T-helper 2 cell treated with Interferon-gamma antibody and Interleukin-4, amounts not matched to agents 5 μg/mL and 100 μg/mL, for 36 hours (primary cell): ENCODE results near the gene LY9.

Experiments used
- DNase-seq: peaks from one replicate; pipeline ENCODE4 v3.0.0; 2021; ENCODE audit warnings: low spot score
- H3K27ac Mint-ChIP-seq: one replicate; pipeline ENCODE4 v1.8.0; 2021; ENCODE audit warnings: mild to moderate bottlenecking, mixed read lengths
- H3K27me3 Mint-ChIP-seq: one replicate; pipeline ENCODE4 v1.8.0; 2021; ENCODE audit warnings: low read depth, mixed read lengths
- H3K36me3 Mint-ChIP-seq: one replicate; pipeline ENCODE4 v1.8.0; 2021; ENCODE audit warnings: low read depth, mixed read lengths
- H3K4me1 Mint-ChIP-seq: one replicate; pipeline ENCODE4 v1.8.0; 2021; ENCODE audit warnings: low read depth, mixed read lengths
- H3K4me3 Mint-ChIP-seq: one replicate; pipeline ENCODE4 v1.8.0; 2022; ENCODE audit warnings: mild to moderate bottlenecking, moderate library complexity, mixed read lengths
- H3K9me3 Mint-ChIP-seq: one replicate; pipeline ENCODE4 v1.8.0; 2021; ENCODE audit warnings: mixed read lengths

The LY9 gene

GRCh38 chr1:160844447-160845232 is 48.7 kb downstream of the LY9 start:
- Mint-ChIP-seq H3K9me3 (peaks cover 5% of the 10 kb centered on the region), H3K27ac (no peak overlapping the region), H3K4me3 (no peak overlapping the region), H3K4me1 (peaks cover 14% of the 10 kb centered on the region), H3K27me3 (peaks cover 32% of the 10 kb centered on the region), H3K36me3 (peaks cover 6% of the 10 kb centered on the region)
- no peak for DNase-seq

GRCh38 chr1:160846281-160846680 is 50.3 kb downstream of the LY9 start:
- DNase-seq = no peak
- Mint-ChIP-seq H3K4me3 (no peak overlapping the region), H3K27ac (no peak overlapping the region), H3K36me3 (peaks cover 4% of the 10 kb centered on the region), H3K27me3 (peaks cover 33% of the 10 kb centered on the region), H3K4me1 (peaks cover 12% of the 10 kb centered on the region), H3K9me3 (peaks cover 5% of the 10 kb centered on the region)

GRCh38 chr1:160850541-160850940 is 54.6 kb downstream of the LY9 start:
- H3K4me1 Mint-ChIP-seq = no peaks in the 10 kb centered on the region
- H3K27me3 Mint-ChIP-seq = peaks cover 26% of the 10 kb centered on the region
- no peaks in the 10 kb centered on the region for H3K9me3 Mint-ChIP-seq
- H3K27ac Mint-ChIP-seq = no peak overlapping the region
- H3K4me3 Mint-ChIP-seq = no peak overlapping the region
- DNase-seq = no peak
- peaks cover 2% of the 10 kb centered on the region for H3K36me3 Mint-ChIP-seq

DNA sequence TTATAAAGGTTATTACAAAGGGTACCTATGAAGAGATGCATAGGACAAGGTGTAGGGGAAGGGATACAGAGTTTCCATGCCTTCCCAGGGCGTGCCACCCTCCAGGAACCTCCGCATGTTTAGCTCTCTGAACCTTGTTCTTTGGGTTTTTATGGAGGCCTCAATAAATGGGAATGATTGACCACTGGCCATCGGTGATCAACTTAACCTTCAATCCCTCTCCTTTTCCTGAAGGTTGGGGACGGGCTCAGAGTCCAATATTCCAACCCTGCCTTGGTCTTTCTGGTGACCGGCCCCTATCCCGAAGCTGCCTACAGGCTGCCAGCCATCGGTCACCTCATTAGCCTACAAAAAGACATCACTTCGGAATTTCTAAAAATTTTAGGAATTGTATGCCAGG is 55.0 kb downstream of the LY9 start:
- H3K4me3 Mint-ChIP-seq = no peak overlapping the region
- no peaks in the 10 kb centered on the region for H3K4me1 Mint-ChIP-seq

GRCh38 chr1:160853014-160853413 is 57.0 kb downstream of the LY9 start:
- H3K4me3 Mint-ChIP-seq = no peak overlapping the region
- H3K36me3 Mint-ChIP-seq = peaks cover 2% of the 10 kb centered on the region
- no peaks in the 10 kb centered on the region for H3K9me3 Mint-ChIP-seq
- peaks cover 11% of the 10 kb centered on the region for H3K27me3 Mint-ChIP-seq
- no peak overlapping the region for H3K27ac Mint-ChIP-seq
- H3K4me1 Mint-ChIP-seq = no peaks in the 10 kb centered on the region
- DNase-seq = no peak

More for the DNA sequence above, 55.0 kb downstream of the LY9 start:
- no peaks in the 10 kb centered on the region for H3K9me3 Mint-ChIP-seq
- H3K27ac Mint-ChIP-seq = no peak overlapping the region
- H3K36me3 Mint-ChIP-seq = peaks cover 2% of the 10 kb centered on the region
- no peak for DNase-seq
- peaks cover 23% of the 10 kb centered on the region for H3K27me3 Mint-ChIP-seq

GRCh38 chr1:160853754-160854153 is 57.8 kb downstream of the LY9 start:
- Mint-ChIP-seq H3K9me3 (no peaks in the 10 kb centered on the region), H3K27ac (no peak overlapping the region), H3K27me3 (peaks cover 7% of the 10 kb centered on the region), H3K36me3 (peaks cover 2% of the 10 kb centered on the region), H3K4me3 (no peak overlapping the region), H3K4me1 (no peaks in the 10 kb centered on the region)
- no peak for DNase-seq

GRCh38 chr1:160855181-160855981 is 59.4 kb downstream of the LY9 start:
- Mint-ChIP-seq H3K4me3 (no peak overlapping the region), H3K4me1 (no peaks in the 10 kb centered on the region), H3K27ac (no peak overlapping the region), H3K36me3 (no peaks in the 10 kb centered on the region), H3K27me3 (no peaks in the 10 kb centered on the region), H3K9me3 (no peaks in the 10 kb centered on the region)
- no peak for DNase-seq

GRCh38 chr1:160858097-160858496 is 62.1 kb downstream of the LY9 start:
- peaks cover 2% of the 10 kb centered on the region for H3K27me3 Mint-ChIP-seq
- H3K27ac Mint-ChIP-seq = no peak overlapping the region
- H3K4me3 Mint-ChIP-seq = no peak overlapping the region
- no peak for DNase-seq
- H3K36me3 Mint-ChIP-seq = no peaks in the 10 kb centered on the region
- H3K4me1 Mint-ChIP-seq = peaks cover 17% of the 10 kb centered on the region
- H3K9me3 Mint-ChIP-seq = no peaks in the 10 kb centered on the region

DNA sequence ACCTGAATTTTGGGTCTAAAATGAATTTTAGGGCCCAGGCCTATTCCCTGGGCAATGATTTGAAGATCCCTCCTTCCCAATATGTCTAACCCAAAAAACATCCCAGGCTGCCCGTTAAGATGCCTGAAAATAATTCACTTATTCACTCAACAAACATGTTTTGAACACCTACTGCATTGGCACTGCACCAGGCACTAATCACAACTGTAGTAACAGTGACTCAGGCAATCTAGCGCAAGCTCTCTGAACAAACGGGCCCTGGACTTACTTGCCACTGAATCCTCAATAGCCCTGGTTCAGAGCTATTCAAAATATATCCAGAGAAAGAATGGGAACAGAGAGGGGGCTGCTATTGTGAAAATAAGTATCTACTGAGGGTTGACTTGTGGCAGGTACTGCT is 62.5 kb downstream of the LY9 start:
- Mint-ChIP-seq H3K4me3 (no peak overlapping the region), H3K36me3 (no peaks in the 10 kb centered on the region), H3K4me1 (peaks cover 17% of the 10 kb centered on the region), H3K9me3 (no peaks in the 10 kb centered on the region), H3K27me3 (peaks cover 2% of the 10 kb centered on the region), H3K27ac (no peak overlapping the region)
- DNase-seq = no peak

- H3K36me3 Mint-ChIP-seq = no peaks in the 10 kb centered on the region
- peaks cover 2% of the 10 kb centered on the region for H3K27me3 Mint-ChIP-seq
- H3K4me1 Mint-ChIP-seq = peaks cover 20% of the 10 kb centered on the region
- DNase-seq = no peak
- H3K9me3 Mint-ChIP-seq = no peaks in the 10 kb centered on the region
- H3K4me3 Mint-ChIP-seq = no peak overlapping the region
- H3K27ac Mint-ChIP-seq = no peak overlapping the region
Observed at GRCh38 chr1:160859166-160859565, 63.2 kb downstream of the LY9 start.

- DNase-seq = no peak
- Mint-ChIP-seq H3K36me3 (no peaks in the 10 kb centered on the region), H3K27ac (peak overlapping the region; percentile 23), H3K9me3 (no peaks in the 10 kb centered on the region), H3K4me1 (peaks cover 20% of the 10 kb centered on the region), H3K4me3 (no peak overlapping the region), H3K27me3 (peaks cover 2% of the 10 kb centered on the region)
Observed at GRCh38 chr1:160860840-160861505, 65.0 kb downstream of the LY9 start.

DNA sequence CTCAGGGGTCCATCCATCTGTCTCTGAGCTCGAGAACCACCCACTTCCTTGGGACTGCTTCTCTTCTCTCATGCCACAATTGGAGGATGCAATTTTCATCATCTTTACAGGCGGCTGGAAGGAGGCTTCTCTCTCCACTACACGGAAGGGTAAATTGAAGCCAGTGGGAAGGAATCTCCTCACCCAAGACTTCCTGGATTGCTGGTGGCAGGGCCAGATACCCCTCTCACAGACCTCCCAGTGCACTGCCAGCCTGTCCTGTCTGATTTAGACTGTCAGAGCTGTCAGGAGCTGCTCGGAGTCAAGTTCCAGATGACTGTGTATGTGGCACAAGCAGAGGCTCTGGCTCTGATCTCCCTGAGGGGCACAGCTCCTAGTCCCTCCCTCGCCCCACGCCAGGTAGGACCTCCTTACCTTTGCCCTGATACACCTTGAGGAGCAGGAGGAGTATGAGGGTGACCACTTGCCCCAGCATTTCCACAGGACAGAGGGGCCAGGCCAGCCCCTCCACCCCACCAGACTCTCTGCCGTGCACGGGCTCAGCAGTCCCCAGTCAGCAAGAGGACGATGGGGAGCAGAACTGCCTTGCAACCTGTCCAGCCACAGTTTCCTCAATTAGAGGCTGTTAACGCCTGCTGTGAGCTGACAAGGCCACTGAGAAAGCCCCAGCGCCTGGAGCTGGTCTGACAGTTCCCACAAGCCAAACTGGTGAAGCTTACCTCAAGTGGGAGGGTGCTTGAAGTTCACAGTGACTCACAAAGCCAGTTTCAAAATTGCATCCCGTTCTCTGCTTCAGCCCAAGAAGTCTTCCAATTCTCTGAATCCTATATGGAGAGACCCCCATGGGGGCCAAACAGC is 66.5 kb downstream of the LY9 start, which contains the start of gene CD244:
TSS of gene CD244 (minus strand) at position 685 of the 858 bp plus-strand sequence. CDS start at position 475, 210 bp downstream.
- H3K27ac Mint-ChIP-seq = peak within 1 kb of the TSS; percentile 60
- H3K9me3 Mint-ChIP-seq = no peaks in the 10 kb centered on the region
- DNase-seq = peak; percentile 70

DNA sequence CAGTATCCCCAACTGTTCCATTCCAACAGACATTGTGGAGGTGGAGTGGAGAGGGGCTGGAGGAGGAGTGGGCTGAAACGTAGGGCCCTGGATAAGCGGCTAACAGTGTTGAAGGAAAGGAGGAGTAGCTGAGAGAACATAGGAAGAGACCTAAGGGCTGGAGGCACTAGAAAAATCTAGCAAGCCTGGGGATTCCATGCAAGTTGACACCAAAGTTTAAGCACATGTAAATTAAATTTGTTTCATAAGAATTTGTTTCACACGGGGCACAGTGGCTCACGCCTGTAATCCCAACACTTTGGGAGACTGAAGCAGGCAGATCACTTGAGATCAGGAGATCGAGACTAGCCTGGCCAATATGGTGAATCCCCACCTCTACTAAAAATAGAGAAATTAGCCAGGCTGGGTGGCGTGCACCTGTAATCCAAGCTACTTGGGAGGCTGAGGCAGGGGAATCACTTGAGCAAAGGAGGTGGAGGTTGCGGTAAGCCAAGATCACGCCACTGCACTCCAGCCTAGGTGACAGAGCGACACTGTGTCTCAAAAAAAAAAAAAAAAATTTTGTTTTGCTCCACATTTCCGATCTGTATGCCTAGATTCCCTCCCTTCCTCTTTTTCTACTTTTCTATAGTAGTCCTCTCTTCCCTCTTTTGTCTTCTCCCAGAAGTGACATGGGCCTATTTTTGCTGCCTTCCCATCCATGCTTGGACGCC is 67.2 kb downstream of the LY9 start:
- Mint-ChIP-seq H3K4me1 (peaks cover 22% of the 10 kb centered on the region), H3K36me3 (no peaks in the 10 kb centered on the region), H3K4me3 (peak overlapping the region; percentile 22)

More for the DNA sequence above, 66.5 kb downstream of the LY9 start, which contains the start of gene CD244:
- Mint-ChIP-seq H3K36me3 (no peaks in the 10 kb centered on the region), H3K4me1 (peaks cover 20% of the 10 kb centered on the region), H3K4me3 (peak within 1 kb of the TSS; percentile 39), H3K27me3 (peaks cover 2% of the 10 kb centered on the region)

More for the DNA sequence above, 67.2 kb downstream of the LY9 start:
- DNase-seq = no peak
- Mint-ChIP-seq H3K27me3 (peaks cover 7% of the 10 kb centered on the region), H3K9me3 (no peaks in the 10 kb centered on the region), H3K27ac (peak overlapping the region; percentile 7)
